ENCODE measurements around the gene PALB2.
"Not testable (repeated sequence)": the region's sequence is repeated elsewhere in the genome, so short reads cannot be mapped to it uniquely, and the experiment has no call there.

GRCh38 chr16:23631874-23632273, 9.2 kb downstream of the PALB2 start:
- not testable (repeated sequence) for TF ChIP-seq POLR2A, CTCF (IDR thresholded peaks at IDR 0.05)

Measured in esophagus squamous epithelium (tissue), 4 donors.